NCI-H146 treated with DMSO at 0.1 percent for 48 hours (cell line): ENCODE results near the gene ARGLU1.

Experiments
- DNase-seq: peaks from one replicate; lab custom pipeline; 2025; ENCODE audit not compliant: unreplicated experiment; lab: John Stamatoyannopoulos, UW

Gene ARGLU1

DNA sequence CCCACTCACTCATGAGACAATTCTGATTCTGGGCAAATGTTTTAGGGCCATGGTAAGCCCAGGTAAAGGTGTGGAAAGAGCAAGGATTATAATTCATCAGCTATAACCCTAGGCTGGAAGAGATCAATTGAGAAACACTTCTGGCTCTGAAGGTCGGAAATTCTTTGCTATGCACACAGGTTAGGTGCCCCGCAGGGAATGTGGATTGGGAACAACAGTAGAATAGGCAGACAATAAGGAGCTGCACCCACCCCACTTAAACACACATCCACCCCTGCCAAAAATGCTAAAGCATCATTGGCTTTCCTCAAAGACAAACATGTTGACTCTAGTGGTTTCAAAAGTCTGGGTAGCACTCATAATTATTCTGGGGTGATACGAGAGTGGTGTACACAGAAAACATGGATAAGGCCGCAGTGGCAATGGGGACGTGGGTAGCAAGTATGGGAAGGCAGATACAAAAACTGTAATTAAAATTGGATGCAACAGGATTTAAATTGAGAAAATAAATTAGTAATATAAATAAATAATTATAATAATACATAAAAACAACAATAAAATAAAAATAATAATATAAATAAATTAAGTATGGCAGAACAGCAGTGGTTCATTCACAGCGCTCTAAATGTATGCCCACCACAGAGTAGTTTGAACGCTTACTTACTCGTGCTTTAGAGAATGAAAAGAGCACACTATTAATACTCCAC lies 41.0 kb downstream of the ARGLU1 start:
- DNase-seq = no peak

DNA sequence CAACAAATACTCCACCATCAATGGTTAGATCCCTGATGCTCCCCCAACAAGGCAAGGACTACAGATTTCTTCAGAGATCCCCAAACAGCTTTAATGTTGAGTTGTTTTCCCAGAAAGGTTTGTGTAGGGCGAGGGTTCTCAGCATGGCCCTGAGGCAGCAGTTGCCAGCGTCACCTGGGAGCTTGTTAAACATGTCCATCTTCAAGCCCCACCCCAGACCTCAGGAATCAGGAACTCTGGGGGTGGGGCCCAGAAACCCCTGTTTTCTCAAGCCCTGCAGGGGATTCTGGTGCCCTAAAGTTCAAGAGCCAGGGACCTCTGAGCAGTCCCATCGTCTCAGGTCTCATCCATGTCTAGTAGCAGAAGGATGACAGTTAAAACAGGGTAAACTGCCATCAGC lies 42.1 kb downstream of the ARGLU1 start:
- DNase-seq = no peak

DNA sequence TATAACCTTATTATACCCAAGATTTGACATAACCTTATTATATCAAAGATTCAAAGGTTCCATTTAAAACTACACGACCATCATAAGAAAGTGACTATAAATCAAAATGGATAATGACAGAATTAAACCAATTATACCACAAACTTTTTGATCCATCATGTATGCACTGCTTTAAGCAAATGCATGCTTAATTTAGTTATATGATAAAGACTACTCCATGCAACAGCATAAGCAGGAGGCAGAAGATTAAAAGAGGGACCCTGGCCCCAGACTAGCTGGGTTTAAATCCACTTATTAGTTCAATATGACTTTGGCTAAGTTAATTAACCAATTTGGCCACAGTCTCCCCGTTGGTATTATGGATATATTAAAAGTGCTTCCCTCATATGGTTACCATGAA lies 43.8 kb downstream of the ARGLU1 start:
- DNase-seq = no peak

DNA sequence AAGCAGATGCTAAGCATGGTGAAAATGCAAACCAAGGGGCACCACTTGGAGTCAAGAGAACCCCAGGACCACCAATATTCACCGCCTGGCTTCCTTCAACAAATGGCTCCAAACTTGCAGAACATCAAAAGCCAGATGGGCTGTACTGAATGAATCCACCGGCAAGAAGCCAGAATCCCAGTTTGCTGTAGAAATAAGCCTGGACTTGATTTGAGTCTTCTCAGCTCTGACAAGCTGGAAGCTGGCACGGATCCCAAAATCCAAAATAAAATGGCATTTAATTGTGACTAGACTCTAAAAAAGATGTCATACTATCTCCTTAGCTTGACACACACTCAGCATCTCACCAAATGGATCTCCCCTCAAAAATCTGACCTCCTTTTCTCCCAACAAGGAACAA lies 44.4 kb downstream of the ARGLU1 start:
- no peak for DNase-seq

DNA sequence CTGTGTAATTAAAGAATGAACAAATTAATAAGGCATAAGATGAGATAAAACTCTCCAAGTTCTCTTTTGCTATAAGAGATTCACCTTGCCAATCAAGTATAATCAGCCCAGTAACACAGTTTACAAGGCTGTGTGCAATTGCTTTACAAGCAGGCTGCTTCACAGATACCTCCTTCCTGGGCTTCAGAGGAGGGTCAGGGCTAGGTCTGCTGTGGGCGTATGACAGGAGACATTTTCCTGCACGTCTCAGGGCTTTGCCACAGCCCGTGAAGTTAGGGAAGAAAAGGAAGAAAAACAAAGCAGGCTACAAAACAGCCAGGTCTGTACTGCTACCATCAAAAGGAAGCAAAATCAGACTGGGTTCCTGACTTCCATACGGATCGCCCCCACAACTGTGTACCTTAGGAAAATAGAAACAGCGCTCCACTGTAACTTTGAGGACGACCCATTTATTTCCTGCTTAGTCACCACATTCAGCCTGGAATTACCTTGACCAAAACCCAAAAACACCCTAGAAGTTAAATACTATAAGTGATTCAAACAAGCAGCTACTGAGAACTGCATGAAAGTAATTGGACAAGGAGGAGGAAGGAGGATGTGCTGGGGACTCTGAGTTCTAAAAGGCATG lies 44.9 kb downstream of the ARGLU1 start:
- DNase-seq = no peak

DNA sequence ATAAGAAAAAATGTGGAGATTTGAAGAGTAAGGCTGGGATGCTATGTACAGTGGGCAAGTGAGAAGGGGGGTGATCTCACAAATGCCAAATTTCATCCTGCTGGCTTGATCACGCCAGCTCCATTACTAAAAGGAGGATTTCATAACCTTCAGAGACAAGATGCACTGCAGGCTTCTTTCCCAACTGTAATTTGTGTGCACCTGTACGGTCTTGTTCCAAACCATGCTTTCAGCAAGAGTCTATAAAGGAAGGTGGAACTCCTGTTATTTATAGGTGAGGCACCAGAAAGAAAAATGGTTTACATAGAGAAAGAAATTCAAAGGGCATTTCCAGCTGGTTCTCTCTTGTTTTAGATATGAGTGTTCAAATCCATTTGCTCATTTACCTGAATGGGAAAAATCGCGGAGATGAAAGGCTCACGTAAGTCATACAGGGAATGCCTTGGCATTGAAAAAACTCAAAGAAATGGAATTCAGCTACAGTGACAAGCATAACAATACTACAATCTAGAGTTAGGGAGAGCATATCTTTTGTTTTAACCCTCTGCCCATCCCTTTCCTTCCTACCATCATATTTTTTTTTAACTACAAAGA lies 45.7 kb downstream of the ARGLU1 start:
- DNase-seq = no peak

DNA sequence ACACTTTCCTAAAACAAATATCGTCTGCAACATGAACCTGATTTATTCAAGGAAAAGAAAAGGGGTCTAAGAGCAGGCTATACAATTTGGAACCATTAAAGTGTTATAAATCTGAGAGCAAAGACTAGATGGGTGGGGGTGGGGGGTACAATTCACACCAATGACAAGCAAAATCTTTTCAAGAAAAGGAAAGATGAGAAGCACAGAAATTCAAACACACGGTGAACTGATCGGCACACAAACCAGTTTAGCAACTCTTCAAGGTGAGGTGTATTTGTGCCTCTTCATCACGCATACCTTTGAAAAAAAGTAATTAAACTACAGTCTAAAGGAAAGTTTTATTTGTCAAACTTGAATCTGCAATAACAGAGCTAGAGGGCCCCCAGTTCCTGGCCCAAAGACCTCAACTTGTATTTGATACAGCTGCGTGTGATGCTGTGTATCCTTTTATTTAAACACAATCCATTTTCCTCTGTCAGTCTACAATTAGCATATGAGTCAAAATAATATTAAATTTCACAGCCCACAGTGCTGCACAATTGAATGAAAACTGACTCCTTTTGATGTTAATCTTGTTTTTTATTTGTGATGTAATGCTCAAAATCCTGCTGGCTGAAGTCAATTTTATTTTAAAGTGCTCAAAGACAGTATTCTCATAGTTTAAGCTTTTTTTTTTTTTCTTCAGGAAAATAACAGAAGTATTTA lies 46.7 kb downstream of the ARGLU1 start:
- DNase-seq = no peak

DNA sequence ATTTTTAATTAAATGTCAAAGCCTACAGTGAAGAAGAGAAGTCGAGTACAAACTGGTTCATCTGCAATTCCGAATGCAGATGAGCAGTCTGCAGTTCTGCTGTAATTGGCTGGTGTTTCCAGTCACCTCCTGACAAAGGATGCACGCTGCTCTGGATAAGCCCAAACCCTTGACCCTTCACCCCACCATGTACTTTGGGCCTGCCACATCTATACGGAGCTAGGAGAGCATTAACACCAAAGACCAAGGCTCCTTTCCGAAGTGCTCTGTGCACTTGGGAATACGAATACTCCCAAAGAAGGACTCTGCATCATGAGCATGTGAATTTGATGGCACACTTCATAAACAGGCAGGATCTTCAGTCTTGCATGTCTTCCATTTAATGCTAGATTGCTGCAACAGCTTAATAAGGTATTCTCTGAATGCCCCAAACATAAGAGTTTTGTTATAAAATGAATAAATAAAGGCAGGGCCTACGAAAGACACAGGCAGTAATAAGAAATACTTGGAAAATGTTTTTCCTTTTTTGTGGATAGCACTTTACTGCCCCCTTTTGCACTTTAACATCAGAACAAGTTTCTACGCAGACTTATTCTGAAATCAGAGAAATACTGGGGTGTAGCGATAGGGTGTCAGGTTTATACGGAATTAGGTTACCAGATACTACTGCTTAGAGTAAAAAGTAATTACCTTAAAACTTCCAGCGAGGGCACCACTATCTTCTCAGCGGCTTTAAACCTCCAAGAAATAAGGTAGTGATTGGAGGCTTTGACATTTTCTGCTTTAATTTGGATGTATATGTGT lies 47.5 kb downstream of the ARGLU1 start:
- no peak for DNase-seq

DNA sequence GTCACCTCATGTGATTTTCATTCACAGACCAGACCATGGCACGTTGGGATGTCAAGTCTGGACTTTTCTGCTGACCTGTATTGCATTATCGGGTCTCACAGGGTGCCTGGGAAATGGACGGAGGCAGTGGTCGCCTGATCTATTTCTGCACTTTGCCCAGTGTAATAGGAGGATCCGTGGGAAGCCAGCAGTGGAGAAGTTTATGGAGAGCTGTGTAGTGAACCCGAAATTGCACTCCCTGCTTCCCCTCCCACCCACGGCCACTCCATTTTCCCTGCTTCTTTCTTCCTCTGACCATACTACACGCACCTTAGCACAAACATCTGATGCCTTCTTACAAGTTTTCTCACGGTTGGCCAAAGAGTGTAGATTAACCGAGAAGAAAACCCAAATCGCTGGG lies 49.4 kb downstream of the ARGLU1 start:
- no peak for DNase-seq

DNA sequence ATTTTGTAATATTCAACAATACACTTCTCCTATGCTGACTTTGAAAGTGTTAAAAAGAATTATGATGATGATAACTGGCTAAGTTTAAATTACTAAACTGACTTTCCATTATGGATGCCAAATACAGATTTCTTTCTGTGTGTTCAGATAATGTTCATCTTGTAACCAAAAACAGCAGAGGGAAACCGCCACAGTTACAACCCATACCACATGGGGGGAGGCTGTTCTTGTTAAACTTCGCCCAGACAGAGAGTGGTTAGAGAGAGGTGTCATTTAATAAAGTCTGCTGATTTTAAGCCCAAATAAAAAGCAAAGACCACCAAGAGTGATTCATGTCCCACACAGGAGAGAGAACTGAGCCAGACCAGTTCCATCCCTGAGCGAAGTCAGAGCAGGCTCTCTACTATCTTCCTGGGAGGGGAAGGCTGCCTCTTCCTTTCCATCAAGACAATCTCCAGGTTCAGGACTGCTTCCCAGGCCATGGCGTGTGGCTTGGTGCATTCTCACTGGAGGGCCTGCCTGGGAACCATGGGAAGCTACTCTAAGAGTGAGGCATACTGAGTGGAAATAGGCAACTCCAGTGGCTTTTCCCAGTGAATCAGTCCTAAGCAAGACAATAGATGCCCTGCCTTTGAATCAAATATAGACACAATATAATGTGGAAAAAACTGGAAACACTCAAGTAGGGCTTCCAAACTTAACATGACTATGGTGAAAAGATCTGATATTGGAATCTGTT lies 50.7 kb downstream of the ARGLU1 start:
- DNase-seq = no peak

DNA sequence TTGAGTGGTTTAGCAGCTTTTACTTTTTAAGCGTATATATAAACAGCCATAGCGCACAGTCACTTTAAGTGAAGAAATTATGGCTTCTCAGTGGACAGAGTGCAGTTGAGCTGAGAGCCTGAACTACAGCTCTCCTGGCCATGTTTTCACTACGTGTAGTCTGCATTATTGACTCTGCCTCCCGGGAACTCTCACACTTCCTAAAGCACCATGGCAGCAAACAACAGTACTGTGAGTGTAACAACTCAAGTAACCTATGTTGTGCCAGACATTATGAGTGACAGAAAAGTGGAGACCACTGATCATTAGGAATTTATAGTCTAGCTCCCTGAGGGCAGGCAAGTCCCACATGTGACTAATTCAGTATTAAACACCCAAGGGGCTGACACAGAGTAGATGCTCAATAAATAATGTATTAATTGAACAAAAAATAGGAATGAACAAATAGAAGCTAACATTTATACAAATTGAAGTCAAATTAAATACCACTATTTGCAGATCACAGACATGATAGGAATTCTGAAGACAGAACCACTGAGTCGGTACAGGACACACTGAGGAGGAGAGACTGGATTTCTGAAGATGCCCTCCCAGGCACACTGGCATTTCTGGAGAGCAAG lies 52.2 kb downstream of the ARGLU1 start:
- DNase-seq = no peak

DNA sequence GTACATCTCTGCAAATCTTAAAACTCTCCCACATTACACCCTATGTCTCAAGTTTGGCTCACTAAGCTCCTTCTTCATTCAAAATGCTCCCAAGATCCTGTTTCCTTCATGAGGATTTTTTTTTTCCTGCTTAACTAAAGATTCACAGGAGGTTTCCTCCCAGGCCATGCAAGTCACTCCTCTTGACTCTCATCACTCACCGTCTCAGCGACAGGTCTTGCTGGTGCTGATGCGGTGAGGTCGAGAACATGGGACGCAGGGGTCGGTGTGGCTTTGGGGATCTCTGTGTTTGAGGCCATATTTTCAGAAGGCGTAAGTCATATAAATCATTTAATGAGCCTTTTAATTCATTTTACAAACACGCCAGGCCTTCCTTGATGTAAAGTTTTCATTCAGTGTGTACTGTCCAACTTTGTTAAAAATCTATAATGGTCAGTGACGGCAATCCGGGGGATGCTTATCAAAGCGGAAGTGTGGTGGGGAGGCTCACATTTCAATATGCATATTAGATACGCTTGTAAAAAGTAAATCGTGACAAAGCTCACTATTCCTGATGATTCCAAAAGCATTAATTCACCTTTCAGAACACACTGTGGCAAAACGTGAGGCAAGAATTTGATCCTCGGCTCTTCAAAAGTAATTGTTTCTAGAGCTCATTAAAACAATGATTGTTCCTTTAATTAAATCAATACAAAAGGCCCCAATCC lies 52.9 kb downstream of the ARGLU1 start:
- no peak for DNase-seq

DNA sequence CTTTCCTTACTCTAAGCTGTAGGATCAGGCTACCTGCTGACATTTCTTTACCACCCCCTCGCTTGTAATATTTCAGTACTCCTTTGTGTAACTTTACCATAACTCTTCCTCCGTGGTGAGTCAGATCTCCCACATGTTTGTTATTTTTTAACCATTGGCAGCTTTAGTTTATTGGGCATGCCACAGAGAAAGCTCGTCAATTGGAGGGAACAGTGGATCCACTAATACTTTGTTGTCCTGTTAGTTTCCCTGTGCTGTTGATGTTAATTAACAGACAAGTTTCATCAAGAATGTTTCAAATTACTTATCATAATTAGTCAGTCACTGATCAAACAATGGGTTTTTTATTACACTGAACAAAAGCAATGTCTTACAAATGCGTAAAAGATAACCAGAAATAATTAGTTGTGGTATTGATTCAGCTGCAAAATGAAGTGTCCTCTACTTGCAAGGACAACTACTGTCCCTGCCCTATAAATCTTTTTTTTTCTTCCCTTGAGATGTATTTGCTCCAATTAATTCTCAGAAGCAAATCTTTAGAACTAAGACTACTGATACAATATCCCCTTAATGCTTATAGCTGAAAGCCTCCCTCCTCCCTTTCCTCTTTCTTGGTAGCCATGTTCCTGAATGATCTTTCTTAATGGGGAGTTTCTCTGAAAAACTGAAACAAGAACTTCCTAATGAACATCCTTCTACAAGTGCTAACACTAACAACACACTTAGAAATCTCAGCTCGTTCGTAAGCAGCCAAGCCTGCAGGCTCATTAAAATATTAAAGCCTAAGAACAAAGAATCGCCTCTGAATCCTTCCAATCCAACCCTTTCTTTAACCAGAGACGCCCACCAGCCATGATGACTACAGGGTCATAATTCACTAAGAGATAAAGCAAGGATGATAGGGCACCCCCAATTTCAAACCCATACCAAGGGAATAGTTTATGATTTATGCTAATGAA lies 54.6 kb downstream of the ARGLU1 start:
- DNase-seq = no peak

DNA sequence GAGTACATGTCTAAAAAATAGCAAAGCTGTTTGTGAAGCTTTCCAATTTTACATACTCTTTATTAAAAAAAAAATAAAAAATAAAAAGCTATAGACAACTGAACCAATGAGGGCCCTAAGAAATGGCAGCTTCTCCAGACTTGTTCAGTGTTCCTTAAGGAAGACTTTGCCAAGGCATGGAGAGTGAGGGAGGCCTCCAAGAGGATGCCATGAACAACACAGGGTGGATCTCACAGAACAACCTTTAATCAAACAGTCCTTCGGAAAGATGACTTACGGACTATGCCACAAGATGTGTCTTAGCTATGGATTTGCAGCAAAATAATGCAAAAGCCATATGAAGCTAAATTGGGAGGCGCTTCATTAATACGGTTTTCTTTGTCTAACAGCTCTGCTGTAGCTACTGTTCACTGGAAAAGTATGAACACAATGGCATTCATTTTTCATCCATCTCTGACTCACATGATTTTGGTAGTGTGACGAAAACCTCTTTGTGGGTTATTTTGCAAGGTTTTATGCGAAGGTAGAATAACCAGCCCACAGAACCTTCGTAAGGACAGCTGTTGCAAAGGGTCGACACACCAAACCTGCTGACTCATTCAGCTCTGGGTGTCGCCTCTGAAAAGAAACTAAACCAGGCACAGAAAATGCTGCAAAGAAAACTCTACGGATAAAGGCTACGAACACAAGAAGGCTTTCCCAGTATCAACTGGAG lies 60.2 kb downstream of the ARGLU1 start:
- no peak for DNase-seq

DNA sequence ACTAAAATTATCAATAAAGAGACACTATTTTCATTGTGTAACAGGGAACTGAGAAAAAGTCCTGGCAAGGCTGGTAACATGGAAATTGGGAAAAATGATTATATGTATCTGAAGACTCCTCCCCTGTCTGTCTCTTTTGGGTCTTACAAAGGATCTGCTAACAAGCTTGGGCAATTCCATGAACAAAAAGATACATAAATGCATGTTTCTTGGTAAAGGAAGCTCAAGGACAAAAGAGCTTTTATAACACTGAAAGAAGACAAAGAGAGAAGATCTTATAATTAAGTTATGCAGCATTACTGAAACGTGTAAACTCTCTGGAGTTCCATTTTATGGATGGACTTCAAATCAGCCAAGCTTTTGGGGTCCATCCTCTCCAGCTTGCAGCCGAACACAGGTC lies 61.7 kb downstream of the ARGLU1 start:
- no peak for DNase-seq

DNA sequence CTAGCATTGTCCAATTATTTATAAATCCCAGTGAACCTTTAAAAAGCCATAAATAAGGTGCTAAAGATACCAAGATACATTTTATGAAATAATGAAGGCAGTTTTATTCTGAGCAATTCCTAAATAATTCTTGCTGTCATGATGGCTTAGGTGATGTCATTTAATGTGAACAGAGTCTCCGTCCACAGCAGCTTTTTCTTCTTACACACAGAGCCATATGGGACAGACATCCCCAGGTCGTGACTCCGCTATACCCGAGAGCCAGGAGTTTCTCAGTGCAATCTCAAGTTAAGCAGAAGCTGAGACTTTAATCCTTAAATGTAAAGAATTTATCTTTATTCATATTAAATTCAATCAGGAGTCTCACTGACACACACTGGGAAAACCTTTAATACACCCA lies 62.2 kb downstream of the ARGLU1 start:
- DNase-seq = no peak

DNA sequence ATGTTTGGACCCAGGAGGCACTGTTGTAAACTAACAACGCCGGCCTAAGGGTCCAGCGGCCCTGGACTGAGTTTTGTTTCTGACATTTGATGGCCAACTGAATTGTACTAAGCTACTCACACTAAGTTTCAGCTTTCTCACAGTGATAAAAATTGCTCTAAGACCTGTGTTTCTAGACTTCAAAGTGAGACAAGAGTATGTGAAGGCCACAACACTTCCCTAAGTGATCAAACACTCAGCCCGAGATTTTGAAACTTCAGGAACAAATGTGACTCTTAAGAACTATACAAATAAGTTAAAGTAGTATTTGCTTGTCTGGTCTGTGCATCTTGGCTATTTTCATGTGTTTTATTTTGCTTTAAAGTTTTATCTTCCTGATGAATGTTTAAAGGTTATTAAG lies 62.6 kb downstream of the ARGLU1 start:
- no peak for DNase-seq
